ENCODE data around the gene ANO7.

ANO7 gene

GRCh38 chr2:241189856-241190201 lies 1.4 kb downstream of the ANO7 start:
- TF ChIP-seq EZH2 (IDR thresholded peaks at IDR 0.05; ENCODE audit: borderline replicate concordance, low read depth, low read length, severe bottlenecking), result no peak
- no peak for TF ChIP-seq CTCF (IDR thresholded peaks at IDR 0.05; ENCODE audit: borderline replicate concordance, extremely low read depth, low read length, poor library complexity, severe bottlenecking)
- DNase-seq, result no peak
- no peaks in the 10 kb centered on the region for H3K79me2 ChIP-seq (ENCODE audit: insufficient read depth, low read length)
- H3K36me3 ChIP-seq (ENCODE audit: insufficient read depth, low read length), result no peaks in the 10 kb centered on the region
- H3K27me3 ChIP-seq (ENCODE audit: insufficient read depth, low read length, poor library complexity), result no peaks in the 10 kb centered on the region
- ATAC-seq (ENCODE audit: insufficient read depth, low read depth), result no peak; the same call in 2 of the 3 replicates
- H3K9ac ChIP-seq (ENCODE audit: low read depth, low read length), result no peak overlapping the region
- H2AFZ ChIP-seq (ENCODE audit: low read depth, low read length), result no peak overlapping the region
- no peaks in the 10 kb centered on the region for H3K9me3 ChIP-seq (ENCODE audit: insufficient read depth, low read length, severe bottlenecking)
- no peak overlapping the region for H3K27ac ChIP-seq (ENCODE audit: low read length)
- no peak overlapping the region for H3K4me2 ChIP-seq (ENCODE audit: insufficient read depth, low read length)
- 0 out of 2 replicates have a peak, but pooled peaks cover 2% of the 10 kb centered on the region for H4K20me1 ChIP-seq (ENCODE audit: insufficient read depth, low read length)
- no peaks in the 10 kb centered on the region for H3K4me1 ChIP-seq (ENCODE audit: insufficient read depth, low read length)
- H3K4me3 ChIP-seq (ENCODE audit: low read depth in 1 of 2, low read length in 2 of 2), result no peak overlapping the region

GRCh38 chr2:241190291-241190981 lies 2.0 kb downstream of the ANO7 start:
- Histone ChIP-seq H3K9me3 (ENCODE audit: insufficient read depth, low read length, severe bottlenecking) (no peaks in the 10 kb centered on the region), H2AFZ (ENCODE audit: low read depth, low read length) (no peak overlapping the region), H3K4me2 (ENCODE audit: insufficient read depth, low read length) (no peak overlapping the region), H3K79me2 (ENCODE audit: insufficient read depth, low read length) (no peaks in the 10 kb centered on the region), H4K20me1 (ENCODE audit: insufficient read depth, low read length) (0 out of 2 replicates have a peak, but pooled peaks cover 3% of the 10 kb centered on the region), H3K27ac (ENCODE audit: low read length) (no peak overlapping the region), H3K4me3 (ENCODE audit: low read depth in 1 of 2, low read length in 2 of 2) (no peak overlapping the region), H3K27me3 (ENCODE audit: insufficient read depth, low read length, poor library complexity) (no peaks in the 10 kb centered on the region), H3K9ac (ENCODE audit: low read depth, low read length) (no peak overlapping the region), H3K36me3 (ENCODE audit: insufficient read depth, low read length) (no peaks in the 10 kb centered on the region), H3K4me1 (ENCODE audit: insufficient read depth, low read length) (no peaks in the 10 kb centered on the region)
- TF ChIP-seq CTCF (IDR thresholded peaks at IDR 0.05; ENCODE audit: borderline replicate concordance, extremely low read depth, low read length, poor library complexity, severe bottlenecking), result no peak
- no peak for TF ChIP-seq EZH2 (IDR thresholded peaks at IDR 0.05; ENCODE audit: borderline replicate concordance, low read depth, low read length, severe bottlenecking)
- DNase-seq (no peak), ATAC-seq (ENCODE audit: insufficient read depth, low read depth) (peak; percentile 41; the same call in 1 of the 3 replicates)

- H3K9ac ChIP-seq (ENCODE audit: low read depth, low read length), result no peak overlapping the region
- no peak overlapping the region for H3K4me3 ChIP-seq (ENCODE audit: low read depth in 1 of 2, low read length in 2 of 2)
- H3K36me3 ChIP-seq (ENCODE audit: insufficient read depth, low read length), result no peaks in the 10 kb centered on the region
- no peak overlapping the region for H2AFZ ChIP-seq (ENCODE audit: low read depth, low read length)
- H3K9me3 ChIP-seq (ENCODE audit: insufficient read depth, low read length, severe bottlenecking), result no peaks in the 10 kb centered on the region
- H3K27ac ChIP-seq (ENCODE audit: low read length), result no peak overlapping the region
- TF ChIP-seq EZH2 (IDR thresholded peaks at IDR 0.05; ENCODE audit: borderline replicate concordance, low read depth, low read length, severe bottlenecking) (no peak), CTCF (IDR thresholded peaks at IDR 0.05; ENCODE audit: borderline replicate concordance, extremely low read depth, low read length, poor library complexity, severe bottlenecking) (no peak)
- no peaks in the 10 kb centered on the region for H3K27me3 ChIP-seq (ENCODE audit: insufficient read depth, low read length, poor library complexity)
- no peak for ATAC-seq (ENCODE audit: insufficient read depth, low read depth)
- no peak for DNase-seq
- H3K4me2 ChIP-seq (ENCODE audit: insufficient read depth, low read length), result no peak overlapping the region
- no peaks in the 10 kb centered on the region for H3K79me2 ChIP-seq (ENCODE audit: insufficient read depth, low read length)
- 0 out of 2 replicates have a peak, but pooled peaks cover 3% of the 10 kb centered on the region for H4K20me1 ChIP-seq (ENCODE audit: insufficient read depth, low read length)
- no peaks in the 10 kb centered on the region for H3K4me1 ChIP-seq (ENCODE audit: insufficient read depth, low read length)
Measured at GRCh38 chr2:241191081-241191480, 2.6 kb downstream of the ANO7 start.

All from DND-41 (cell line).